HEK293T (cell line): ENCODE results near the gene FAM50A.

Source experiments
- CTCF ChIA-PET: fragments of 350-600 bp; formaldehyde crosslinking; extraction: SDS; loops from one replicate; lab custom pipeline; 2021; ENCODE audit warnings: antibody characterized with exemption, inconsistent platforms; lab: Yijun Ruan, JAX
- POLR2A ChIA-PET: fragments of 350-600 bp; formaldehyde crosslinking; extraction: SDS; loops from one replicate; lab custom pipeline; 2020; ENCODE audit warnings: antibody characterized with exemption, inconsistent platforms; lab: Yijun Ruan, JAX
- DNase-seq: peaks from one replicate; pipeline ENCODE4 v3.0.0; 2012; ENCODE audit warnings: mixed read lengths; ENCODE audit errors: extremely low spot score
- ARNT ChIP-seq: fragments of 450-650 bp; IDR thresholded peaks from 2 replicates; pipeline ENCODE4 v1.6.1; 2017; ENCODE audit warnings: mild to moderate bottlenecking
- BHLHE40 ChIP-seq: fragments of 450-650 bp; IDR thresholded peaks from 2 replicates; pipeline ENCODE4 v1.6.1; 2016; ENCODE audit warnings: mild to moderate bottlenecking, moderate library complexity, borderline replicate concordance
- CTBP1 ChIP-seq: fragments of 450-650 bp; IDR thresholded peaks from 2 replicates; pipeline ENCODE4 v1.6.1; 2016; ENCODE audit warnings: borderline replicate concordance
- ELF4 ChIP-seq: fragments of 450-650 bp; IDR thresholded peaks from 2 replicates; pipeline ENCODE4 v1.6.1; 2017; ENCODE audit warnings: antibody characterized with exemption
- FOXA1 ChIP-seq: fragments of 450-650 bp; IDR thresholded peaks from 2 replicates; pipeline ENCODE4 v1.6.1; 2016; ENCODE audit warnings: mild to moderate bottlenecking
- FOXK2 ChIP-seq: fragments of 450-650 bp; IDR thresholded peaks from 2 replicates; pipeline ENCODE4 v1.6.1; 2016; ENCODE audit warnings: mild to moderate bottlenecking
- FOXM1 ChIP-seq: fragments of 450-650 bp; IDR thresholded peaks from 2 replicates; pipeline ENCODE4 v1.6.1; 2017; ENCODE audit warnings: mild to moderate bottlenecking, borderline replicate concordance
- HDGF ChIP-seq: fragments of 450-650 bp; IDR thresholded peaks from 2 replicates; pipeline ENCODE4 v1.6.1; 2017; ENCODE audit warnings: antibody characterized with exemption, borderline replicate concordance
- L3MBTL2 ChIP-seq: fragments of 450-650 bp; conservative IDR thresholded peaks from 2 replicates; pipeline ENCODE4 v1.6.1; 2016; ENCODE audit warnings: mild to moderate bottlenecking
- LEF1 ChIP-seq: fragments of 450-650 bp; IDR thresholded peaks from 2 replicates; pipeline ENCODE4 v1.6.1; 2017; ENCODE audit warnings: mild to moderate bottlenecking, borderline replicate concordance
- NFRKB ChIP-seq: fragments of 450-650 bp; IDR thresholded peaks from 2 replicates; pipeline ENCODE4 v1.6.1; 2016; ENCODE audit warnings: mild to moderate bottlenecking, moderate library complexity
- SP1 ChIP-seq: fragments of 450-650 bp; IDR thresholded peaks from 2 replicates; pipeline ENCODE4 v1.6.1; 2017
- SUZ12 ChIP-seq: fragments of 450-650 bp; IDR thresholded peaks from 2 replicates; pipeline ENCODE4 v1.6.1; 2016; ENCODE audit warnings: mild to moderate bottlenecking
- TARDBP ChIP-seq: fragments of 450-650 bp; IDR thresholded peaks from 2 replicates; pipeline ENCODE4 v1.6.1; 2016
- ZNF384 ChIP-seq: fragments of 450-650 bp; IDR thresholded peaks from 2 replicates; pipeline ENCODE4 v1.6.1; 2016
- TF ChIP-seq, protein P1 (sequence below): fragments of 450-650 bp; IDR thresholded peaks from 2 replicates; pipeline ENCODE4 v1.6.1; 2016

Gene FAM50A

GRCh38 chrX:154403858-154404257 lies 40.1 kb upstream of the FAM50A start:
- DNase-seq: no peak
- POLR2A ChIA-PET: interaction anchor here (2.2 kb wide), 1 partner anchor 86 kb away, joined by 7 read pairs; the partner anchor contains the start of gene SLC10A3
- TF ChIP-seq FOXK2 (no peak), ZNF384 (no peak), TARDBP (no peak), LEF1 (no peak), BHLHE40 (no peak), ARNT (no peak), L3MBTL2 (no peak), FOXM1 (no peak), FOXA1 (no peak), ELF4 (no peak), SP1 (no peak), NFRKB (no peak), HDGF (no peak), SUZ12 (no peak), CTBP1 (no peak)
- TF ChIP-seq, protein P1, sequence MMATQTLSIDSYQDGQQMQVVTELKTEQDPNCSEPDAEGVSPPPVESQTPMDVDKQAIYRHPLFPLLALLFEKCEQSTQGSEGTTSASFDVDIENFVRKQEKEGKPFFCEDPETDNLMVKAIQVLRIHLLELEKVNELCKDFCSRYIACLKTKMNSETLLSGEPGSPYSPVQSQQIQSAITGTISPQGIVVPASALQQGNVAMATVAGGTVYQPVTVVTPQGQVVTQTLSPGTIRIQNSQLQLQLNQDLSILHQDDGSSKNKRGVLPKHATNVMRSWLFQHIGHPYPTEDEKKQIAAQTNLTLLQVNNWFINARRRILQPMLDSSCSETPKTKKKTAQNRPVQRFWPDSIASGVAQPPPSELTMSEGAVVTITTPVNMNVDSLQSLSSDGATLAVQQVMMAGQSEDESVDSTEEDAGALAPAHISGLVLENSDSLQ: no peak
- CTCF ChIA-PET: no interaction called here

- CTCF ChIA-PET: no interaction called here
- TF ChIP-seq FOXM1 (no peak), BHLHE40 (no peak), NFRKB (no peak), ELF4 (no peak), SUZ12 (no peak), CTBP1 (no peak), HDGF (no peak), SP1 (no peak), ARNT (no peak), L3MBTL2 (no peak), LEF1 (no peak), FOXK2 (no peak), FOXA1 (no peak), TARDBP (no peak), ZNF384 (no peak)
- TF ChIP-seq, protein P1: no peak
- POLR2A ChIA-PET: interaction anchor here (2.2 kb wide), 1 partner anchor 86 kb away, joined by 7 read pairs; the partner anchor contains the start of gene SLC10A3
- no peak for DNase-seq
Observed at GRCh38 chrX:154404625-154405192, 39.2 kb upstream of the FAM50A start.

DNA sequence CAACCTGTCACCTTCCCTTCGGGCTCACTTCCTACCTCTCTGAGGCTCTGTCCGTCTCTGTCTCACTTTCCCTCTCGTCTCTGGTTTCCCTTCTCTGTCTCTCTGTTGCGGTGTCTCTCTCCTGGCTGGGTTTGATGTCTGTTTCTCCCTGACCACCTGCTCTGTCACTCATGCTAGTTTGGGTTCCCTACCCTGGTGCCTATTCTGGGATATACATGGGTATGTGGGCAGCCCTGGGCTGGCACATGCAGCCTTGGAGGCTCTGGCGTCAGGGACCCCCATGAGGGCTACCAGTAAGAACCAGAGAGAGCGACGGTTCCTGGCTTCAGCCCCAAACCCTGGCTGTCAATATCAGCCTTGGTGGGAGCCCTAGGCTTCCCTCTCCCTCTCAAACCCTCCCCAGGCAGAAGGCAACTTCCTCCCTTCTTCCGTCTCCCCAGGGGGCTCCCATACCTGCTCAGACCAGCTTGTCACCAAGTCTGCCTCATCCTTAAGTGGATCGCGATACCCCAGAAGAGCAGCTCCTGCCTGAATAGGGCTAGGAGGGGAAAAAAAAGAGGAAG lies 35.2 kb upstream of the FAM50A start:
- POLR2A ChIA-PET: interaction anchor here (0.6 to 4.1 kb wide), 4 partner anchors 10 to 82 kb away, joined by 3 to 40 read pairs (median 3); partner anchors contain the start of genes RPL10 and SLC10A3
- CTCF ChIA-PET: interaction anchor here (0.9 kb wide), 1 partner anchor 18 kb away, joined by 3 read pairs; no protein-coding TSS in a partner anchor
- no peak for DNase-seq
- TF ChIP-seq ARNT (no peak), SUZ12 (no peak), FOXM1 (no peak), HDGF (no peak), FOXK2 (no peak), L3MBTL2 (no peak)
- TF ChIP-seq, protein P1: no peak

DNA sequence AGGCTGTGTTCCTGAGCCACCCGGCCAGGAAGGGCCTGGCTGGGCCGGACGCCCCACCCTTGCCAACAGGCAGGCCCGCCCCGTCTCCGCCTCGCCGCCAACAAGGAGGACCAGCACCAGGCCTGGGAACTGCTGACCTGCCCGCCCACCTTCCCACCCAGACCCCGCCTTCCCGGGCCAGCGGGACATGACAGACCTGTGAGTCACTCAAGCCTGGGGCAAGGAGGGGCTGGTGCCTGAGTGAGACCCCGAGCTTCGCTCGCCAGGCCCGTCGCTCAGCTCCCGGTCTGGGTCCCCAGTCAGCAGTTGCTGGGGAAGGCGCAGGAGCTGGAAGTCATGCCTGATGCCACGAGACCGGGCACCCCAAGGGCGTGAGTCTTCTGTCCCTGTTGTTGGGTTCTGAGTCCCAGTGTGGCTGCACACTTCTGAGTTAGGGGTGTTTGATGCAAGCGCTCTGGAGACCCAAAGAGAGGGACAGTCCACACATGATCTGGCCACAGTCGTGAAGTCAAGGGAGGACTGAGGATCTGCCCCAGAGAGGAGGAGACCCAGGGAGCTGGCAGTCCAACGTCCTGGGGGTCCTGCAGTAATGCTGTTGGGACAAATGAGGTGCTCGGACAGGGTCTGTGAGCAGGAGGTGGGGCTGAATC lies 34.6 kb upstream of the FAM50A start, which contains the start of gene DNASE1L1:
Gene DNASE1L1 (minus strand): TSS at position 33 of the 650 bp plus-strand sequence. CDS start 3,686 bp downstream, outside the sequence.
- DNase-seq: no peak

GRCh38 chrX:154411981-154412340 lies 32.0 kb upstream of the FAM50A start:
- TF ChIP-seq SP1: no peak
- TF ChIP-seq HDGF: 0 out of 2 replicates have a peak, but pooled peaks have one; percentile 50
- no peak for TF ChIP-seq FOXA1
- TF ChIP-seq ELF4: no peak
- TF ChIP-seq L3MBTL2: peak; percentile 31; the same call in 1 of the 2 replicates
- ChIA-PET POLR2A (interaction anchor here (0.6 to 2.7 kb wide), 22 partner anchors 9 to 135 kb away, joined by 3 to 14 read pairs (median 5); partner anchors contain the start of genes ATP6AP1, FAM50A, IKBKG and PLXNA3), CTCF (no interaction called here)
- DNase-seq: peak; percentile 74

More for the DNA sequence above, 34.6 kb upstream of the FAM50A start, which contains the start of gene DNASE1L1:
- POLR2A ChIA-PET: interaction anchor here (1.0 to 4.1 kb wide), 3 partner anchors 10 to 81 kb away, joined by 3 to 40 read pairs (median 3); partner anchors contain the start of genes RPL10 and SLC10A3
- CTCF ChIA-PET: interaction anchor here (0.9 kb wide), 1 partner anchor 18 kb away, joined by 3 read pairs; no protein-coding TSS in a partner anchor
- TF ChIP-seq SP1 (no peak), L3MBTL2 (no peak), SUZ12 (no peak), ZNF384 (no peak), TARDBP (no peak), BHLHE40 (no peak), ELF4 (no peak), NFRKB (no peak)
- TF ChIP-seq, protein P1: no peak
